Cardiac muscle cell (in vitro differentiated cells and primary cell): ENCODE measurements around the gene TRAPPC2B. TPM values are rescaled to one million over a fixed set of nuclear protein-coding genes. Genes with fewer than 3 reads are reported as not detected.

ENCODE experiments used
- DNase-seq, 2 donors: peaks; one replicate each; pipeline versions ENCODE4 v3.0.0 to v3.0.0-alpha.2; 2010 to 2017; ENCODE audit warnings: low read depth in 1 of 2, low spot score in 1 of 2
- H3K27ac ChIP-seq: fragments of 200-600 bp; sonication (generic); 2 replicates; pipeline ENCODE4 v1.5.1; 2016
- H3K27me3 ChIP-seq: fragments of 200-600 bp; sonication (generic); 2 replicates; pipeline ENCODE4 v1.6.0; 2016; ENCODE audit warnings: control low read depth
- H3K36me3 ChIP-seq: fragments of 200-600 bp; sonication (generic); 2 replicates; pipeline ENCODE4 v1.5.1; 2016; ENCODE audit warnings: control low read depth
- H3K4me1 ChIP-seq: fragments of 200-600 bp; sonication (generic); 2 replicates; pipeline ENCODE4 v1.8.1; 2017; ENCODE audit warnings: low read depth, mild to moderate bottlenecking, mixed run types
- H3K4me3 ChIP-seq: fragments of 200-600 bp; sonication (generic); 2 replicates; pipeline ENCODE4 v1.5.1; 2016; ENCODE audit warnings: mild to moderate bottlenecking
- H3K9me3 ChIP-seq: fragments of 200-600 bp; sonication (generic); 2 replicates; pipeline ENCODE4 v1.5.1; 2017; ENCODE audit warnings: low read depth, mild to moderate bottlenecking, control low read depth
- CTCF ChIP-seq: IDR thresholded peaks from 2 replicates; pipeline ENCODE4 v1.5.1; 2012; ENCODE audit warnings: low read depth, mild to moderate bottlenecking, low read length
- polyA plus RNA-seq: library from polyadenylated mRNA; unstranded; fragments of >200 nt; fragmentation: Nextera tagmentation; extraction: Ambion mirVana; gene quantifications from 2 replicates; pipeline ENCODE4 v1.2.1, GENCODE V29; 2016
- total RNA-seq: library from RNA; depleted of rRNA; stranded (reverse); fragments of >200 nt; gene quantifications from 2 replicates; pipeline ENCODE4 v1.2.3, GENCODE V29; 2016

TRAPPC2B gene
- total and polyA plus RNA-seq, 2 experiments from 2014 or later, result 15.1 to 34.6 TPM

- Histone ChIP-seq H3K4me1 (peaks cover 12% of the 10 kb centered on the region), H3K27me3 (peaks cover 21% of the 10 kb centered on the region), H3K4me3 (peak overlapping the region; percentile 91), H3K9me3 (no peaks in the 10 kb centered on the region), H3K36me3 (peaks cover 21% of the 10 kb centered on the region), H3K27ac (peak overlapping the region; percentile 93)
- no peak for DNase-seq
- no peak for TF ChIP-seq CTCF
These were observed 42.2 kb upstream of the TRAPPC2B start for GRCh38 chr19:57321116-57321515.

- peaks cover 15% of the 10 kb centered on the region for H3K27me3 ChIP-seq
- no peak for DNase-seq
- peaks cover 25% of the 10 kb centered on the region for H3K36me3 ChIP-seq
- H3K9me3 ChIP-seq, result no peaks in the 10 kb centered on the region
- no peak overlapping the region for H3K4me3 ChIP-seq
- no peak for TF ChIP-seq CTCF
- no peak overlapping the region for H3K27ac ChIP-seq
- peaks cover 12% of the 10 kb centered on the region for H3K4me1 ChIP-seq
These were observed 41.6 kb upstream of the TRAPPC2B start for GRCh38 chr19:57321751-57322150.

GRCh38 chr19:57324992-57325391 lies 38.4 kb upstream of the TRAPPC2B start:
- Histone ChIP-seq H3K36me3 (peaks cover 48% of the 10 kb centered on the region), H3K9me3 (no peaks in the 10 kb centered on the region)
- no peak for TF ChIP-seq CTCF

GRCh38 chr19:57327993-57328392 lies 35.4 kb upstream of the TRAPPC2B start:
- Histone ChIP-seq H3K27me3 (no peaks in the 10 kb centered on the region), H3K9me3 (no peaks in the 10 kb centered on the region), H3K4me1 (no peaks in the 10 kb centered on the region), H3K4me3 (no peak overlapping the region), H3K27ac (no peak overlapping the region), H3K36me3 (peaks cover 52% of the 10 kb centered on the region)
- no peak for TF ChIP-seq CTCF
- no peak for DNase-seq

More at GRCh38 chr19:57324992-57325391, 38.4 kb upstream of the TRAPPC2B start:
- no peak overlapping the region for H3K4me3 ChIP-seq
- H3K27me3 ChIP-seq, result no peaks in the 10 kb centered on the region
- no peak overlapping the region for H3K27ac ChIP-seq
- peaks cover 8% of the 10 kb centered on the region for H3K4me1 ChIP-seq
- no peak for DNase-seq

- no peak for TF ChIP-seq CTCF
- Histone ChIP-seq H3K4me1 (peaks cover 6% of the 10 kb centered on the region), H3K27me3 (no peaks in the 10 kb centered on the region), H3K27ac (no peak overlapping the region), H3K4me3 (no peak overlapping the region), H3K9me3 (no peaks in the 10 kb centered on the region), H3K36me3 (peaks cover 4% of the 10 kb centered on the region)
- no peak for DNase-seq
These were observed 29.2 kb upstream of the TRAPPC2B start for GRCh38 chr19:57334191-57334590.

GRCh38 chr19:57338877-57339276 lies 24.5 kb upstream of the TRAPPC2B start:
- no peak for TF ChIP-seq CTCF
- Histone ChIP-seq H3K9me3 (no peaks in the 10 kb centered on the region), H3K27ac (peak overlapping the region; percentile 1), H3K4me3 (no peak overlapping the region), H3K36me3 (no peaks in the 10 kb centered on the region), H3K27me3 (peaks cover 10% of the 10 kb centered on the region), H3K4me1 (peaks cover 6% of the 10 kb centered on the region)
- no peak for DNase-seq
